Renal cortical epithelial cell (primary cell): ENCODE data around the gene IRF5. TPM values are rescaled to one million over a fixed set of nuclear protein-coding genes. Genes with fewer than 3 reads are reported as not detected.
A peak's percentile ranks its signal among the peaks of the same experiment; 100 is the strongest.

Experiments used
- DNase-seq: peaks from one replicate; pipeline ENCODE4 v3.0.0-alpha.2; 2011; ENCODE audit warnings: low read depth
- total RNA-seq: library from RNA; depleted of rRNA; stranded (reverse); fragments of >200 nt; gene quantifications from 2 replicates; pipeline ENCODE4 v1.2.3, GENCODE V29; 2014

IRF5 gene
- total RNA-seq, 1 donor from 2014 or later, result 7.7 TPM

DNA sequence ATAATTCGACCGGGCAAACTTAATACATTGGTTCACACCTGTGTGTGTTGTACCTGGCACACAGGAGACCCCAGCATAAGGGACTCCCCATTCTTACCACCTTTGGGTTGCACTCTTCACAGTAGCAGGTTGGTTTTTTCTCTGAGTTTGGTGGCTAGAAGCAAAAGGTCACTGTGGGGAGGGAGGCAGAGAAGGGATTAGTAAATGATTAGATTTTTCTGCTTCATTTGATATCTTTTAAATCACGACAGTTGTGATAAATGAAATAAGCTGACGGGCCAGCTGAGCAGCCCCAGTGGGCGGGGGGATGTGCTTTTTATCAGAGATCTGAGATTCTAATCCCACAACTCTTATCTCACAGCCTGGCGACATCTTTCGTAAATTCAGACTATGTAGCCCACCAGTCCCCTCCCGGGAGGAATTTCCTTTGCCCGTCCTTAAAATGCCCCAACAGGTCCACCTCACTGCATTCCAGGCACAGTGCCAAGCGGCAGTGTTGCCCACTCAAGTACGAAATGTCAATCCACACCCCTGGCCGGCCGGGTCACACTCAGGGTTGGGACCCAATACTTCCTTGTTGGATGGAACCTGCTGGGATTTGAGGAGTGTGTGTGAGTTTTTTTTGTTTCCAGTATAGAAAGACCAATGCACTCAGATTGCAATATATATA is 16.7 kb upstream of the IRF5 start:
- peak; percentile 60 for DNase-seq

DNA sequence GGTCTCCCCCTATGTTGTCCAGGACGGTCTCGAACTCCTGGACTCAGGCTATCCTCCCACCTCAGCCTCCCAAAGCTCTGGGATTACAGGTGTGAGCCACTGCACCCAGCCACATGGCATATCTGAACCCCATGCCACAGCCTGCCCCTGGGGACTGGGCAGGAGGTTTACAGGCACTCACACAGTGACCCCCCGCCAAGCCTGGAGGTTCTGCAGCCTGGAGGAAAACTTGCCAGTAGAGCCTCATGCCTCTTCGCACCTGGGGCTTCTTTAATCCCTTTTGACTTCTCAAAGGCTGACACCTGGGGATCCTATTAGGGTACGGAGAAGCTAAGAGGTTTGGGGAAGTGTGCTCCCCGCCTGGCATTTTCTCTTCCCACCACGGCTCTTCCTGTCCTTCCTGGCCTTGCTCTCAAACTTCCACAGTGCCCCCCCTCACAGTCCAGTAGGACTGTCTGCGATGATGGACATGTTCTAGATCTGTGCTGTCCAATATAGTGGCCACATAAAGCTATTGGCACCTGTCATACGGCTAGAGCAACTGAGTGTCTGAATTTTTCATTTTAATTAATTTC is 15.8 kb upstream of the IRF5 start:
- DNase-seq, result no peak

DNA sequence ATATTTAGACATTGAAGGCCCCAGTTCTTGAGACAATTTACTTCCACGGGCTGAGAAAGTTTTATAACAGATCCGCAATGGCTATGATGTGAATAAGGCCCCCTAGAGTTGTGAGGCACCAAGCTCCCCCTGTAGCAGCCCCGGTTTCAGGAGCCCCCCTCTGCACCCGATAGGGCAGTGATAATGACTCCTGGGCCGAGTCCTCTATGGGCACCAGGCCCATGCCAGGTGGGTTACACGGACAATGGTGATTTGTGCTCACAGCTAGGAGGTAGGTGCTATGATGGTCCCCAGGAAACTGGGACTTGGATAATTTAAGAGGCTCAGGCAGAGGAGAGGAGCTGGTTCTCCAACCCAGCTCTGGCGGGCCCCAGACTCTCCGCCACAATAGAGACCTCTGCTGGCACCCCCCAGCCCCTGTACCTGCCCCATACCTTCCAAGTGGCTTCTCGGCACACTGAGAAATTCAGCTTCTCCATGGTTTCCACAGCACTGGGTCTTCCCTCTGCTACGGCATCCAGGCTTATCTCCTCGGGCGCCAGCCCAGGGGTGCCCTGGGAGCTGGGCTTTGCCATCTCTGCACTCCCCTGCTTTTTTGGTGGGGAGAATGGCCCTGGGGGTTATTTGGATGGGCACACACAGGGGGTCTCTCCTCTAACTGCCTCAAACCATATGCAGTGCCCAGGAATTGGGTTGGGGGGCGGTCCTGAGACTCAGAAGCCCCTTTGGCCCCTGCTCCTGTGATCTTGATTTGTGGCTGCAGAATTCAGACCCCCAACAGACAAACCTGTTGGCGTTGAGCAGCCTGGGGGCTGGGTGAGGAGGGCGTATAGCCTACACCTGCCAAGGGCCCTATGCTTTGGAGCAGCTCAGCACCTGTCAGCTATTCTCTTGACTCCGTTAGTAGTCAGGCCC is 15.0 kb upstream of the IRF5 start:
- DNase-seq, result no peak

DNA sequence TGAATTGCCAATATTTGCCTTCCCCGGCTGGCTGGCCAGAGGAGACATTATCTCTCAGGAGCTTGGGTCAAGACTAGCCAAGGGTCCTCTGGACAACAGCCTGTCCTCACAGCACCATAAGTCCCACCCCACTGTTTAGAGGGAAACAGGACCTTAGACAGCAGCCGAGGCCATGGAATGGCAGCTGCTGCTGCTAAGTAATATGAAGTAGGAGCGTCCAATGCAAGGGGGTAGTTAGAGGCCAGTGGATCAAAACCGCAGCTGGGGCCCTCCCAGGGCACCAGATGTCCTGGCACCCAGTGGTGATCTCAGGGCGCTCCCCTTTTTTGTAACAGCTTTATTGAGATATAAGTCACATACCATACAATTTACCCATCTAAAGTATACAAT is 14.3 kb upstream of the IRF5 start:
- DNase-seq, result no peak

DNA sequence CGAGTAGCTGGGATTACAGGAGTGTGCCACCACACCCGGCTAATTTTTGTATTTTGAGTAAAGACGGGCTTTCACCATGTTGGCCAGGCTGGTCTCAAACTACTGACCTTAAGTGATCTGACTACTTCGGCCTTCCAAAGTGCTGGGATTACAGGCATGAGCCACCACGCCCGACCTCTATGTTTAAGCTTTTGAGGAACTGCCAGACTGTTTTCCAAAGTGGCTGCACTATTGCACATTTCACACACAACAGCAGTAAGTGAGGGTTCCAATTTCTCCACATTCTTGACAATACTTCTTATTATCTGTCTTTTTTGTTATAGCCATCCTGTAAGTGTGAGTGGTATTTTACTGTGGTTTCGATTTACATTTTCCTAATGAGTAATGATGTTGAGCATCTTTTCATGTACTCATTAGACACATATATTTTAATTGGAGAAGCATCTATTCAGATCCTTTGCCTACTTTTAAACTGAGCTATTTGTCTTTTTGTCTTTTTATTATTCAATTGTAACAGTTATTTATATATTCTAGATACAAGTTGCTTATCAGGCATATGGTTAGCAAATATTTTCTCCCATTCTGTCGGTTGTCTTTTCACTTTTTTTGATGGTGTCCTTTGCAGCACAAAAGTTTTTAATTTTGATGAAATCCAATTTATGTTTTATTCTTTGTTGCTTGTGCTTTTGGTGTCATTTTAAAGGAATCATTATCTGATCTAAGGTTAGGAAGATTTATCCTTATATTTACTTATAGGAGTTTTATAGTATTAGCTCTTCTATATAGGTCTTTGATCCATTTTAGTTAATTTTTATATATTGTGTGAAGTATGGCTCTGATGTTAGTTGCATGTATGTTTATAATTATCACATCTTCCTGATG is 12.8 kb upstream of the IRF5 start:
- no peak for DNase-seq

DNA sequence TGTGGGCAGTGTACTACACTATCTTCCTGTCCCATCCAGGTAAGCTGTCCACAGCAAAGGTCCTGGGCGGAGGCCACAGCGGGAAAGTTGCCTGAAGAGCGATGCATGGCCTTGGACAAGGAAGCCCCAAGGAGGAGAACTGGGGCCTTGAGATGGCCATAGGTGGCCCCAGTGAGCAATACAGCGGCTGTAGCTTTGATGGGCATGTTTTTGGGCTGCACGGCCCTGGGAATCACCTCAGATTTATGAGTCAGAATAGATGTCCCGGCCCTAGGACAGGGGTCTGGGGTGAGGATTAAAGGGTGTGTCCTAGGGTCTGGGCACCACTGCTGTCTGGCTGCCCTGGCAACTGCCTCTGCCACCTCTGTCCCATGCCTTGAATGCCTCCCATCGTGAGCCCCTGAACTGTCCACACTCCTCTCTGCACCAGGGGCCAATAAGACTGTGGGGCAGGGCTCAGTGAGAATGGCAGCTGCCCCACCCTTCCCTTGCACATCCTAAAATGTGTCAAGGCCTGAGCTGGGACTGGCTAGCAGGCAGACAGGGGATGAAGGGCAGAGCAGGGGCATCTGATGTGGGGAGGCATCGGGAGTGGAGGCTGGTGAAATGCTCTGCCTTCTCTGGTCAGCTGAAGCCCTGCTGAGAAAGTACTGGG is 9.4 kb upstream of the IRF5 start:
- no peak for DNase-seq

DNA sequence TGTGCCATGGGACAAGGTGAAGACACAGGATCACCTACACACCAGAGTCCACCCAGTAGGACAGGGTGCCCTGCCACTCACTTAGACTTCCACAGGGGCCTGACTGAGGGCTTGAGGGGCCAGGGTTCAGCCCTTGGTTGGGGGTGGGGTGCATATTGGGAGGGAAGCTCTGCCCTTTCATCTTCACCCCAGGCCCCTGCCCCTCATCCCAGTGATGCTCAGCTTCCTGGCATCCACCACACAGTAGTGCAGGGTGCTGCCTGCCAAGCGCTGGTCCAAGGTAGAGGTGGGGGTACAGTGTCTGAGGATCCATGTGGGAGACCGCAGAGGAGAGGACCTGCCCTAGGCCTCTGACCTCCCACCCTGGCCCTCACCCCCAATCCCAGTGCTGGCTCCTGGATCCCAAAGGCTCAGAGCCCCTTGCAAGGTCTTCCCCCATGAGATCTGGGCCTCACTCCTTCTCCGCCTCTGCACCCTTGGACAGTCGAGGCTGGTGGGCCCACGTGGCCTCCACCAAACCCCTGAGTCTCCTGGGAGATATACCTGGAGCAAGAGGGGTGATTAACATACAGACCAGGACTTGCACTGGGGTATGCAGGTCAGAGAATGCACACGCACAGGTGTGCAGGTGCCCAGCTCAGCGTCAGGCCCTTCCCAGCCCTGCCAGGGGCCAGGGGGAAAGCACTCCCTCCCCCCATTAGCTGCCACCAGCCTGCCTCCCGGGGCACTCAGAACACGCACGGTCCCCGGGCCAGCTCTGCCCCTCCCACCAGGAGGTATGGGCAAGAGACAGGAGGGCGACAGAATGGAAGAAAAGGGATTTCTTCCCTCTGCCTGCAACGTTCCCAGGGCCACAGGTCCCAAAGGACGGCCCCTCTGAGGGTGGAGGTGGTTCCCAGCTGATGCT is 8.6 kb upstream of the IRF5 start:
- no peak for DNase-seq

DNA sequence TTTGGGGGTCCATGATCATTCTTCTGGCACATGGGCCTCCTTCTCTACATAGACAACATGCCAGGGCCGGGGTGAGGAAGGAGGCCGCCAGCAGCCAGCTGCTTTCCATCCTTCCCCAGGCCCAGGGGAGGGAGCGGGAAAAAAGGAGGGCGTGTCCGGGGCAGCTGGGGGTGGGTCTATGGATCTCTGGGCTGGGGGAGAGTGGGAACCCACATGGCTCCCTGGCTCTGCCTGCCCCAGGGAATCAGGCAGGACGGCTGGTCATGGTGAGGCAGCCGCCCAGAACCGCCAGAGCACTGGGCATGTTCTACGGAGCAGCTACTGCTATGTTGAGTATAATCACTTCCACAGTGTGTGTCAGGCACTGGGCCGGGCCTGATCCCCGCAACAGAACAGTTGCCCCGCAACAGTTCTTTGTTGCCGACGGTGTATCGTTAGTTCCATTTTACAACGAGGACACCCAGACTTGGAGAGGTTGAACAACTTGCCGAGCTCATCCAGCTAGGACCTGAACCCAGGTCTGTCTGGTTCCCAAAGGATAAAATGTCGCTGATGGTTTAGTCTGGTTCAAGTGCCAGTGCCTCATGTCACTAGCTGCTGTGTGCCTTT is 6.4 kb upstream of the IRF5 start:
- DNase-seq, result no peak

DNA sequence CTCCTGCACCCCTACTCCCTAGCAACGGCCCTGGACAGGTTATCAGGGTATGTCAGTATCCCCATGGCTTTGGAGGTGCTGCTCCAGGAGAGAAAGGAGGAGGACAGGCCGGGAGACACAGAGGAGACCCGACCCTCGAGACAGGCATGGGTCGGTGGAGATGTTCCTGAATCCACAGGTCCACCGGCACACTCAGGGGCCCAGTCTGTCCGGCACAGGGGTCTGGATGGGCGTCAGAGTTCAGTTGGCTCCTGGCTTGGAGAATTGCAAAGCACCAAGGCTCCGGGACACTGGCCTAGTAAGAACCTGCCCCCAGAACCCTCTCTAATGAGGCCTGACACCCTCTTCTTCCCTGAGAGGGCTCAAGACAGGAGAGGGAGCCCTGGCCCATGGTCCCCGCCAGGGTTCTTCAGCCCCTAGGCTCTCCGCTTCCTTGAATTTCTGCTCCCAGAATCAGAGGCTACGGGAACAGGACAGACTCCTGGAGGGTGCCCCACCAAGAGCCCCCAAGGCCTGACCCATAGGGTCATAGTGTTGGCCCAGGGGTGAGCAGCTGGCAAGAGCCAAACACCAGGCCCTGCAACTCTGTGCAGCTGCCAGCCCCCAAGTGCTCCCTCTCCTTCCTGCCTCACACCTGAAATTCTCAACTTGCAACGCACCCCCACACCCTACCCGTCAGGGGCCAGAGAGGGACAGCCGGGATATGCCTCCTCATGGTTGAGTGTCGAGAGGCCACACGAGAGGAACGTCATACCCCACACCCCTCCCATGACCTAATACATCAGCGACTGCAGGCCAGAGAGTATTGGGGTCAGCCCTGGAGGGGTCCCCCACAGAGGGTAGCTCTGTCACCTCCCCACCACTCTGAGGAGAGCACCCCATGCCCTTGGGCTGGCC is 5.5 kb upstream of the IRF5 start:
- no peak for DNase-seq

DNA sequence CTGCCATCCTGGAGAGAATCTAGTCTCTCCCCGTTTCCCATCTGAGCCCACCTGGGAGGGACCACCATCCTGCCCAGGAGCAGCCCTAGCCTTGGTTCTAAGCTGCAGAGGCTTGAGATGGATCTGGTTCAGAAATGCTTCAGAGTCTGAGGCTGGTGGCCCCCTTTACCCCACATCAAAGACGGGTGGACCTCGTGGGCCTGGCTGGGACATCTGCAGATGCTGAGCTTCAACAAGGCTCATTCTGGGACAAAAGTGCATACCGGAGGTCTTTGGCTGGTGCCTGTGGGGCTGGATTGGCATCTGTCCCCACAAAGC is 4.9 kb upstream of the IRF5 start:
- no peak for DNase-seq

DNA sequence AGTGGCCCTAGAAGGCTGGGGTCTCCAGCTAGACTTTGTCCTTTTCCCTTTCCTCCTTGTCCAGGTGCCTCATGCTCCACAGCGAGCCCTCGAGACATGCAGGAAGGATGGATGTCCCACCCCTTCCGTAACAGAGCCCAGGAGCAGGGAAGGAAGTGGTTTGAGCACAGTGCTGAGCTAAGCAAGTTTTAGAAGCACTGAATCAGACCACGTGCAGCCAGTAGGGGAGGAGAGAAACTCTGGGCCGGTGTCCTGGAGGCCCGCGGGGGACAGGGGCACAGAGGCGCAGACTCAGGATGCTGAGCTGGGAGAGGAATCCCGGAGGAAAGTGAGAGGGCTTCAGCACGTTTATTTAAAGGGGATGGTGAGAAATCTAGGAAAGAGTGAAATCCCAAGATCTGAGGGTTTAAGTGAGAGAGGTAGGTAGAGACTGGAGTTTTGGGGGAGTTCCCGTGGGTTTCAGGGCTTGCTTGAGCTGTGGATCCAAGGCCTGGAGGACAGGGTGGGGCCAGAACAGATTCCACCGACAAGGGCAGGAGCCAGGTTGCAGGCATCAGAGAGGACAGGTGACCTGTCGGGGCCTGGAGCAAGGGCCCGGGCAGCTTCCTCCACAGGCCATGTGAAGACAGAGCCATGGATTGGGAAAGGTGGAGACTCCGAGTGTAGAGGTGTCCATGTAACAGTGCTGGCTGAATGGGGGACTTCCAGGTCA is 4.4 kb upstream of the IRF5 start:
- DNase-seq, result peak; percentile 15

DNA sequence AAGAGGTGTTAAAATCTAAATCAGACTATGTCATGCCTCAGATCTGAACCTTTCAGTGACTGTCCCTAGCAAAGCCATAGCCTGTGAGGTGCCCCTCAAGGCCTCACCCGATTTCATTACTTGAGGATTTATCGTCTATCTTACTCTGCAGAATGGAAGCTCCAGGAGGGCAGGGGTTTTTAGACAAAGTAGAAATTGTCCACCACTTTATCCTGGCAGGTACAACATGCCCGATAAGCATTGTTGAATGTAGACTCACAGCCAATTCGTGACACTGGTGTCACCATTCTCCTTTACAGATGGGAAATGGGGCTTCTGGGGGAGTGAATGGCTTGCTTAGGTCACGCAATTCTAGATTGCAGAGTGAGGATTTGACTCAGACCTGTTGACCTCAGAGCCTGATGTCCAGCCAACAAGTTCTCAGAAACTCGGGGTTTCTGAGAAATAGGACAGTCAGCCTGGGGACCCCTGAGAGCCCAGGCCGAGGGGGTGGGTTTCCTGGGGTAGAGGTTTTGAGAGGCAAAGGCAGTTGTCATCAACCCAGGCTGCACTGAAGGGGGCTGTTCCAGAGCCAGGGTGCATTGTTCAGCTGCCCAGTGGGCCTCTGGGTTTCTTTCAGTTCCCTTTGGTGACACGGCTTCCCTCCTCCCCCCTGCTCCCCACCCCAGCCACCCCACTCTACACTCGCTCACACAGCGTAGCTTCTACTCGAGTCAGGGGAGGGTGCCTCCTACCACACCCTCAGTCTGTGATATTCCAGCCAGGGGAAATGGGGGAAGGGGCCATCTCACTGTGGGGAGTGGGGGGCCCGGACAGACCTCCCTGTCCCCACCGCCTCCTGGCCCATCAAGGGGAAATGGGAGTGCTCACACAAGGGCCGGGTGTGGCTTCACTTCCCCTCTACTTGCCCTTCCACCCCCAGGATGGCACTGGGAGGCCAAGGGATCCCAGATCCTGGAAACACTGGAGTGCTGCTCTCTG is 3.1 kb upstream of the IRF5 start:
- no peak for DNase-seq

DNA sequence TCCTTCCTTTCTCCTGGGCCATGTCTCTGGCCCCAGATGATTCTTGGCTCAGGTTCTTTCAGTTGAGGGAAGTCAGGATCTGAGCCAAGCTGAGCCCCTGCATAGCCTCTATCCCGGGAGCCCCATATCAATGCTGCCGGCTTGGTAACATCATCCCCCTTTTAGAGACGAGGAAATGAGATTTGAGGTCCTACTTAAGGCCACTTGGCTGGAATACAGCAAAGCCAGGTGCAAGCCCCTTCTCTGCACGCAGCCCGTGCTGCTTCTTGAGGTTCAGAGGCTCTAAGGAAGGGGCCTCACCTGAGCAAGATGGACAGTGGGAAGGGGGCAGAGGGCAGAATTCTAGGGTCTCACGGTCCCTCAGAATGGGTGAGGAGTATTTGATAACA is 2.4 kb upstream of the IRF5 start:
- no peak for DNase-seq

DNA sequence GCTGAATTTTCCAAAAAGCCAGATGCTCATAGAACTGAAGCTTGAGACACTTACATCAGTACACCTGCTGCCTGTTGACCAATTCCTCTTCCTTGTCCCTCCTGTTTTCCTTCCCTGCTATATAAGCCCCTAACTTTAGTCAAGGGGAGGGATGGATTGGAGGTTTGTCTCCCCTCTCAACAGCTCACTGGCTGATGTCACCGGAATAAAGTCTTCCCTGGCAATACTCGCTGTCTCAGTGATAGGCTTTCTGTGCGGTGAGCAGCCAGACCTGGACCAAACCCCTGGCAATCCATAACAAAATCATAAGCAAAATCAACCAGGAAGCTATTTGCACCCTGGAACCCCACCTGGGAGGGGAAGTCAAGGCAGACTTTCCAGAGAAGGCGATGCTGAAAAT is 929 bp upstream of the IRF5 start:
- DNase-seq, result no peak

DNA sequence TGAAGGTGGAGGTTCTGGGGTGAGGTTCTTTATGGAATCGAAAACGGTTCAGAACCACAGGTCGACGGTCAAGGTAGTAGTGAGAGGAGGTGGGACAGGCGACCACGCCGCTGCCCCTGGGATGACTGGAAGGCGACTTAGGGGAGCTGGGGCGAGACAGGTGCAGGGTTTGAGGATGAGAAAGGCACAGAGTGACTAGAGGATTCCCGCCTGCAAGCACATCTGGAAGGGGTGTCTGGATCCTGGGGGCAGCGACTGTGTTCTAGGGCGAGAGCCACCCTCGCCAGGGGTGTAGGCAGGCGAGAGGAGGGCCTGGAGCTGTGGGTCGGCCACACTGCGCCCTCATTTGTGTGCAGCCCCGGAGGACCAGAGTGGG is 468 bp upstream of the IRF5 start:
- no peak for DNase-seq

DNA sequence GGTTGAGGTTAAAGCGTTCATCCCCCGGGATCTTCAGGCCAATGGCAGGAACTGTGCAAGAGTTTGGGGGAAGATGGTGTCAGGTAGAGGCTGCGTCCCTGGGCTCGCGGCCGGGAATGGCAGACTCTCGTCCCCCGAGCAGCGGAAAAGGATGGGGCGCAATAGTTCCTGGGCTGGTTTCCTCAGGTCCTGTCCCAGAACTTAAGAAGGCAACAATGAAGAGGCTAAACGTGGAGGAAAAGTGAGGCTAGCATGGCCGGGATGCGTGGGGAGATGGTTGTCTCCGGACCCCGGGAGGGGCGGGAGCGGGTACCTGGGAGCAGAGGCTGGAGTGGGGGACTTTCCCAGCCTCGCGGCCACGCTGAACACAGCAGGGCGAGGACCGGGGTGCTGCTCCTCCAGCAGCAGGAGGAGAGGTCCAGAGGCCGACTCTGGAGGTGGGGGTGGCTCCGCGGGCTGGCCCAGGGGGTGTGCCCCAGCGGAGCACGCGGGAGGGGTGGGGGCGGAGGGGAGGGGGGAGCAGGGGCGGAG is 882 bp downstream of the IRF5 start:
- no peak for DNase-seq
